ENCODE measurements around the gene RCOR1.

DNA sequence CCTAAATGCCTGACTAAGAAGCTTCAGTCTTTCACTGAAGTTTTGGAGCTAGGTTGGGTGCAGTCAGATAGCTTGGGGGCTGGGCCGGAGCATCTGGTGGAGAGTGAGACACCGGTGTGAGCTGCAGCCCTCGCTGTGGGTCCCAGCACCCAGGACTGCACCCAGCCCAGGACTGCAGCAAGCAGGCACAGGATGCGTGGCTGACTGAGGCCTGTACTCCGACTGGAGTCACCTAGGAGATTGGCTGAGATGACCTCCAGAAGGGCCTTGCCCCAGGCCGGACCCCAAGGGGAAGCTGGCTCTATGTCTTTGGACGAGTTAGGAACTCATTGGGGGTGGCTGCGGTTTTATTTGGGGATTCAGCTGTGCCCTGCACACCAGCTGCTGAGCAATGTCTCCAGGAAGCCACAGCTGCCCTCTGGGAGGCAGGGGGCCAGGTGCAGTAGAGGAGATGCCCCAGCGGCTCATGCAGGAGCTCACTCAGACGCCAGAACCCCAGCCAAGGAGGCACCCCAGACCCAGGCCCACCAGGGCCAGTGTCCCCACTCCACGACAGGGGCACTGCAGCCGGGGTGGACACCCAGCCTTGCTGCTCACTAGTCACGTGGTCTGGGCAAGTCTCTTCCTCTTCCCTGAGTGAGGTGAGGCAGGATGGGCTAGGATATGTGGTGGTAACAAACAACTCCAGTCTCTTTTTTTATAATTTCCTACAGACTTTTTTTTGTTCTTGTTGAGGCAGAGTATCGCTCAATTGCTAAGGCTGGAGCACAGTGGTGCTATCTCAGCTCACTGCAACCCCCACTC is 31.8 kb upstream of the RCOR1 start:
- TF ChIP-seq, protein P1, sequence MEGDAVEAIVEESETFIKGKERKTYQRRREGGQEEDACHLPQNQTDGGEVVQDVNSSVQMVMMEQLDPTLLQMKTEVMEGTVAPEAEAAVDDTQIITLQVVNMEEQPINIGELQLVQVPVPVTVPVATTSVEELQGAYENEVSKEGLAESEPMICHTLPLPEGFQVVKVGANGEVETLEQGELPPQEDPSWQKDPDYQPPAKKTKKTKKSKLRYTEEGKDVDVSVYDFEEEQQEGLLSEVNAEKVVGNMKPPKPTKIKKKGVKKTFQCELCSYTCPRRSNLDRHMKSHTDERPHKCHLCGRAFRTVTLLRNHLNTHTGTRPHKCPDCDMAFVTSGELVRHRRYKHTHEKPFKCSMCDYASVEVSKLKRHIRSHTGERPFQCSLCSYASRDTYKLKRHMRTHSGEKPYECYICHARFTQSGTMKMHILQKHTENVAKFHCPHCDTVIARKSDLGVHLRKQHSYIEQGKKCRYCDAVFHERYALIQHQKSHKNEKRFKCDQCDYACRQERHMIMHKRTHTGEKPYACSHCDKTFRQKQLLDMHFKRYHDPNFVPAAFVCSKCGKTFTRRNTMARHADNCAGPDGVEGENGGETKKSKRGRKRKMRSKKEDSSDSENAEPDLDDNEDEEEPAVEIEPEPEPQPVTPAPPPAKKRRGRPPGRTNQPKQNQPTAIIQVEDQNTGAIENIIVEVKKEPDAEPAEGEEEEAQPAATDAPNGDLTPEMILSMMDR (conservative IDR thresholded peaks at IDR 0.05 in 1 of 2, IDR thresholded peaks at IDR 0.05 in 1 of 2; ENCODE audit: extremely low read depth in 1 of 2, insufficient read depth in 1 of 2, low read depth in 1 of 2, low read length in 2 of 2), result no peak
- TF ChIP-seq EZH2 (IDR thresholded peaks at IDR 0.05; ENCODE audit: borderline replicate concordance, low read length), result no peak
